B cell (primary cell): ENCODE data around the gene AKR1C4. TPM values are rescaled to one million over a fixed set of nuclear protein-coding genes. Genes with fewer than 3 reads are reported as not detected.

Experiments
- ATAC-seq: fragments of 200-7000 bp; cut with Tn5 transposase; one replicate; pipeline ENCODE4 v1.10.0; 2021; ENCODE audit warnings: low read depth, mild to moderate bottlenecking, moderate number of reproducible peaks, moderate library complexity
- CTCF ChIA-PET: fragments of 350-600 bp; sonication (Branson Sonifier 250); formaldehyde crosslinking; loops from one replicate; lab custom pipeline; 2021; ENCODE audit warnings: antibody characterized with exemption, inconsistent platforms; lab: Charles Lee
- POLR2A ChIA-PET: fragments of 350-600 bp; sonication (Branson Sonifier 250); formaldehyde crosslinking; loops from one replicate; lab custom pipeline; 2021; ENCODE audit warnings: antibody characterized with exemption; lab: Charles Lee
- DNase-seq: peaks from one replicate; pipeline ENCODE4 v3.0.0; 2013
- H2AFZ ChIP-seq: 2 replicates; pipeline ENCODE4 v1.6.1; 2012; ENCODE audit warnings: mild to moderate bottlenecking, low read depth, low read length; ENCODE audit not compliant: insufficient read depth, poor library complexity, severe bottlenecking
- H3K27ac ChIP-seq, 2 donors: 1 replicate in 1 of 2; 2 replicates in 1 of 2; pipeline ENCODE4 v1.5.1; 2012 to 2013; ENCODE audit warnings: low read length in 2 of 2, mild to moderate bottlenecking in 2 of 2, moderate library complexity in 1 of 2
- H3K27me3 ChIP-seq, 4 experiments: fragments of 200-600 bp in 1 of 4; sonication (generic) in 1 of 4; replicated peaks in 1 of 4; 1 replicate in 2 of 4; 2 replicates in 2 of 4; pipeline versions ENCODE4 v1.6.1 to v1.7.0; 2013 to 2016; ENCODE audit warnings: low read length in 3 of 4, mild to moderate bottlenecking in 2 of 4, mixed read lengths in 1 of 4, moderate library complexity in 1 of 4; ENCODE audit not compliant: insufficient read depth in 4 of 4, control insufficient read depth in 3 of 4; ENCODE audit errors: control extremely low read depth in 1 of 4
- H3K36me3 ChIP-seq, 2 experiments: replicated peaks in 1 of 2; 1 replicate in 1 of 2; 2 replicates in 1 of 2; pipeline versions ENCODE4 v1.6.1 to v1.7.1; 2013; ENCODE audit warnings: low read length in 1 of 2; ENCODE audit not compliant: insufficient read depth in 2 of 2, control insufficient read depth in 1 of 2; ENCODE audit errors: control extremely low read depth in 1 of 2, extremely low read depth in 1 of 2
- H3K4me1 ChIP-seq, 2 donors: fragments of 200-600 bp in 1 of 2; sonication (generic) in 1 of 2; 1 replicate in 1 of 2; 2 replicates in 1 of 2; pipeline versions ENCODE4 v1.5.1 to v1.6.1; 2013 to 2017; ENCODE audit warnings: low read length in 2 of 2; ENCODE audit not compliant: control insufficient read depth in 2 of 2, insufficient read depth in 2 of 2
- H3K4me2 ChIP-seq: replicated peaks from 2 replicates; pipeline ENCODE3; 2012; ENCODE audit warnings: mild to moderate bottlenecking, low read depth, low read length; ENCODE audit not compliant: poor library complexity, severe bottlenecking
- H3K4me3 ChIP-seq, 5 experiments: fragments of 200-600 bp in 1 of 5; sonication (generic) in 1 of 5; 1 replicate in 3 of 5; 2 replicates in 2 of 5; pipeline versions ENCODE4 v1.5.1 to v1.7.0; 2011 to 2016; ENCODE audit warnings: low read length in 4 of 5, mild to moderate bottlenecking in 4 of 5, low read depth in 2 of 5, control low read depth in 1 of 5, moderate library complexity in 1 of 5; ENCODE audit not compliant: insufficient read depth in 1 of 5; ENCODE audit errors: control extremely low read depth in 1 of 5, extremely low read depth in 1 of 5
- H3K79me2 ChIP-seq: fragments of 200-600 bp; sonication (generic); one replicate; pipeline ENCODE4 v1.6.0; 2016; ENCODE audit warnings: low read length; ENCODE audit not compliant: control insufficient read depth, insufficient read depth
- H3K9ac ChIP-seq: fragments of 200-600 bp; sonication (generic); 2 replicates; pipeline ENCODE4 v1.6.1; 2017; ENCODE audit warnings: mild to moderate bottlenecking, low read length, moderate library complexity
- H3K9me3 ChIP-seq, 3 donors: one replicate each; pipeline versions ENCODE4 v1.6.1 to v1.7.1; 2013; ENCODE audit warnings: low read length in 2 of 3; ENCODE audit not compliant: control insufficient read depth in 2 of 3, insufficient read depth in 1 of 3; ENCODE audit errors: control extremely low read depth in 1 of 3
- H4K20me1 ChIP-seq: 2 replicates; pipeline ENCODE4 v1.6.0; 2012; ENCODE audit warnings: mild to moderate bottlenecking, low read length; ENCODE audit not compliant: insufficient read depth, control insufficient read depth, poor library complexity, severe bottlenecking
- H3K27ac Mint-ChIP-seq: one replicate; pipeline ENCODE4 v1.8.0; 2021; ENCODE audit warnings: mixed read lengths
- H3K27me3 Mint-ChIP-seq: one replicate; pipeline ENCODE4 v1.8.0; 2021; ENCODE audit warnings: mixed read lengths
- H3K4me1 Mint-ChIP-seq: one replicate; pipeline ENCODE4 v1.8.0; 2021; ENCODE audit warnings: mixed read lengths
- H3K4me3 Mint-ChIP-seq: one replicate; pipeline ENCODE4 v1.8.0; 2021; ENCODE audit warnings: mixed read lengths
- H3K9me3 Mint-ChIP-seq: one replicate; pipeline ENCODE4 v1.8.0; 2022; ENCODE audit warnings: mixed read lengths; ENCODE audit not compliant: insufficient read depth
- EZH2 ChIP-seq: IDR thresholded peaks from 2 replicates; pipeline ENCODE4 v1.6.1; 2012; ENCODE audit warnings: borderline replicate concordance, low read depth, mild to moderate bottlenecking, moderate library complexity, low read length; ENCODE audit not compliant: insufficient read depth, poor library complexity, severe bottlenecking
- WGBS: methylation state at CpG from one replicate; pipeline ENCODE4 v1.1.5; 2013; ENCODE audit warnings: missing lambda C conversion rate; ENCODE audit not compliant: insufficient coverage; 5-methylcytosine and 5-hydroxymethylcytosine counted together
- intact Hi-C: fragments of 100-400 bp; cut with micrococcal nuclease; formaldehyde crosslinking; loops from one replicate; pipeline ENCODE4 v1.10.0; 2022
- polyA plus RNA-seq: library from polyadenylated mRNA; depleted of rRNA; stranded (reverse); fragments of >200 nt; gene quantifications from 2 replicates; pipeline ENCODE4 v1.2.3, GENCODE V29; 2012
- total RNA-seq, 2 donors: library from RNA; stranded (reverse); fragments of 120-200 nt in 1 of 2; gene quantifications; 1 replicate in 1 of 2; 2 replicates in 1 of 2; pipeline versions ENCODE4 v1.2.3 to v1.2.4, GENCODE V29; 2013 to 2022
- TF ChIP-seq, protein P1 (sequence below): fragments of 200-600 bp; IDR thresholded peaks from one replicate; pipeline ENCODE4 v1.8.0; 2022; ENCODE audit warnings: antibody characterized with exemption, mild to moderate bottlenecking

The AKR1C4 gene
- total and polyA plus RNA-seq, 2 donors (not counting 1 experiment from before 2014, with no cell fraction given), result not detected

GRCh38 chr10:5229019-5229418, 32.4 kb downstream of the AKR1C4 start:
- H2AFZ ChIP-seq, result no peak overlapping the region
- H3K36me3 ChIP-seq, result no peaks in the 10 kb centered on the region
- no peaks in the 10 kb centered on the region for H4K20me1 ChIP-seq
- Mint-ChIP-seq H3K9me3 (no peaks in the 10 kb centered on the region), H3K27me3 (peaks cover 4% of the 10 kb centered on the region), H3K27ac (no peak overlapping the region), H3K4me1 (no peaks in the 10 kb centered on the region), H3K4me3 (no peak overlapping the region)
- WGBS, result 98% methylated on average over 7 of the region's 8 CpGs
- no peak overlapping the region for H3K4me2 ChIP-seq
- no peaks in the 10 kb centered on the region for H3K27me3 ChIP-seq
- no peak for DNase-seq
- H3K79me2 ChIP-seq, result no peaks in the 10 kb centered on the region
- H3K9ac ChIP-seq, result no peak overlapping the region
- ChIA-PET POLR2A (no interaction called here), CTCF (no interaction called here)
- H3K4me1 ChIP-seq, result no peaks in the 10 kb centered on the region
- peaks cover 0 to 3% (median 0%) of the 10 kb centered on the region in 3 donors for H3K9me3 ChIP-seq
- no peak overlapping the region for H3K27ac ChIP-seq
- ATAC-seq, result no peak
- H3K4me3 ChIP-seq, result no peak overlapping the region
- intact Hi-C loops, result no loop called here
- no peak for TF ChIP-seq EZH2
- TF ChIP-seq, protein P1, sequence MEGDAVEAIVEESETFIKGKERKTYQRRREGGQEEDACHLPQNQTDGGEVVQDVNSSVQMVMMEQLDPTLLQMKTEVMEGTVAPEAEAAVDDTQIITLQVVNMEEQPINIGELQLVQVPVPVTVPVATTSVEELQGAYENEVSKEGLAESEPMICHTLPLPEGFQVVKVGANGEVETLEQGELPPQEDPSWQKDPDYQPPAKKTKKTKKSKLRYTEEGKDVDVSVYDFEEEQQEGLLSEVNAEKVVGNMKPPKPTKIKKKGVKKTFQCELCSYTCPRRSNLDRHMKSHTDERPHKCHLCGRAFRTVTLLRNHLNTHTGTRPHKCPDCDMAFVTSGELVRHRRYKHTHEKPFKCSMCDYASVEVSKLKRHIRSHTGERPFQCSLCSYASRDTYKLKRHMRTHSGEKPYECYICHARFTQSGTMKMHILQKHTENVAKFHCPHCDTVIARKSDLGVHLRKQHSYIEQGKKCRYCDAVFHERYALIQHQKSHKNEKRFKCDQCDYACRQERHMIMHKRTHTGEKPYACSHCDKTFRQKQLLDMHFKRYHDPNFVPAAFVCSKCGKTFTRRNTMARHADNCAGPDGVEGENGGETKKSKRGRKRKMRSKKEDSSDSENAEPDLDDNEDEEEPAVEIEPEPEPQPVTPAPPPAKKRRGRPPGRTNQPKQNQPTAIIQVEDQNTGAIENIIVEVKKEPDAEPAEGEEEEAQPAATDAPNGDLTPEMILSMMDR, result no peak

GRCh38 chr10:5233324-5233723, 36.7 kb downstream of the AKR1C4 start:
- H4K20me1 ChIP-seq, result no peaks in the 10 kb centered on the region
- H3K4me1 ChIP-seq, result no peaks in the 10 kb centered on the region
- H3K4me2 ChIP-seq, result no peak overlapping the region
- ChIA-PET CTCF (no interaction called here), POLR2A (no interaction called here)
- Mint-ChIP-seq H3K27ac (no peak overlapping the region), H3K27me3 (peaks cover 6% of the 10 kb centered on the region), H3K9me3 (peaks cover 7% of the 10 kb centered on the region), H3K4me3 (no peak overlapping the region), H3K4me1 (no peaks in the 10 kb centered on the region)
- TF ChIP-seq, protein P1, result no peak
- TF ChIP-seq EZH2, result no peak
- H3K4me3 ChIP-seq, result no peak overlapping the region
- H3K9me3 ChIP-seq, result peaks cover 0 to 3% (median 0%) of the 10 kb centered on the region in 3 donors
- H2AFZ ChIP-seq, result no peak overlapping the region
- ATAC-seq (no peak), DNase-seq (no peak)
- 80% methylated on average over 1 of the region's 2 CpGs for WGBS
- no peak overlapping the region for H3K27ac ChIP-seq
- no peaks in the 10 kb centered on the region for H3K27me3 ChIP-seq
- intact Hi-C loops, result no loop called here
- no peaks in the 10 kb centered on the region for H3K36me3 ChIP-seq
- no peaks in the 10 kb centered on the region for H3K79me2 ChIP-seq
- H3K9ac ChIP-seq, result no peak overlapping the region
